ENCODE results near the gene SPATA33.

Gene SPATA33

DNA sequence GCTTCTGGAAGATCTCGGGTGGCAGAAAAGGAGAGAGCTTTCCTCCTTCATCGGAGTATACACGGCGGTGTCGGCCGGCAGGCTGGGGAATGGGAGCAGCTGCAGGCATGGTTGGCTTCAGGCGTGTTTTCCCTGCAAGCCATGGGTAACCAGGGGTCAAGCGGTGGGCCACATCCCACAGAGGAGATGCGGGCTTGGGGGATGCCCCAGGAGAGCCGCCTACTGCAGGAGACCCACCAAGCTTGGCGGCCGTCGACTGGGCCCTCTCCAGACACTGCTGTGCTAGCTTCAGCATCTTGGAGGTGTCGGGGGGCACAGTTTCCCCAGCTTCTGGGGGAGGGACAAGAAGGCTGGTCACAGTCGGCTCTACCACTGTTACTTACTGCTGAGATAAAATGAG is 58.9 kb downstream of the SPATA33 start:
- no peaks in the 10 kb centered on the region for H3K27me3 ChIP-seq (ENCODE audit: insufficient read depth, low read length, poor library complexity)
- no peak overlapping the region for H3K9ac ChIP-seq (ENCODE audit: low read depth, low read length)
- no peak overlapping the region for H3K4me2 ChIP-seq (ENCODE audit: insufficient read depth, low read length)
- no peak overlapping the region for H2AFZ ChIP-seq (ENCODE audit: low read depth, low read length)
- no peak overlapping the region for H3K27ac ChIP-seq (ENCODE audit: low read length)
- no peaks in the 10 kb centered on the region for H3K9me3 ChIP-seq (ENCODE audit: insufficient read depth, low read length, severe bottlenecking)
- H3K4me3 ChIP-seq (ENCODE audit: low read depth in 1 of 2, low read length in 2 of 2), result no peak overlapping the region
- H3K4me1 ChIP-seq (ENCODE audit: insufficient read depth, low read length), result peaks cover 22% of the 10 kb centered on the region
- H3K79me2 ChIP-seq (ENCODE audit: insufficient read depth, low read length), result peaks cover under 1% of the 10 kb centered on the region; the same call in 1 of the 2 replicates
- DNase-seq (no peak), ATAC-seq (ENCODE audit: insufficient read depth, low read depth) (no peak)
- no peaks in the 10 kb centered on the region; the same call in 1 of the 2 replicates for H3K36me3 ChIP-seq (ENCODE audit: insufficient read depth, low read length)
- no peaks in the 10 kb centered on the region; the same call in 1 of the 2 replicates for H4K20me1 ChIP-seq (ENCODE audit: insufficient read depth, low read length)
- TF ChIP-seq, protein P1, sequence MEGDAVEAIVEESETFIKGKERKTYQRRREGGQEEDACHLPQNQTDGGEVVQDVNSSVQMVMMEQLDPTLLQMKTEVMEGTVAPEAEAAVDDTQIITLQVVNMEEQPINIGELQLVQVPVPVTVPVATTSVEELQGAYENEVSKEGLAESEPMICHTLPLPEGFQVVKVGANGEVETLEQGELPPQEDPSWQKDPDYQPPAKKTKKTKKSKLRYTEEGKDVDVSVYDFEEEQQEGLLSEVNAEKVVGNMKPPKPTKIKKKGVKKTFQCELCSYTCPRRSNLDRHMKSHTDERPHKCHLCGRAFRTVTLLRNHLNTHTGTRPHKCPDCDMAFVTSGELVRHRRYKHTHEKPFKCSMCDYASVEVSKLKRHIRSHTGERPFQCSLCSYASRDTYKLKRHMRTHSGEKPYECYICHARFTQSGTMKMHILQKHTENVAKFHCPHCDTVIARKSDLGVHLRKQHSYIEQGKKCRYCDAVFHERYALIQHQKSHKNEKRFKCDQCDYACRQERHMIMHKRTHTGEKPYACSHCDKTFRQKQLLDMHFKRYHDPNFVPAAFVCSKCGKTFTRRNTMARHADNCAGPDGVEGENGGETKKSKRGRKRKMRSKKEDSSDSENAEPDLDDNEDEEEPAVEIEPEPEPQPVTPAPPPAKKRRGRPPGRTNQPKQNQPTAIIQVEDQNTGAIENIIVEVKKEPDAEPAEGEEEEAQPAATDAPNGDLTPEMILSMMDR (IDR thresholded peaks at IDR 0.05; ENCODE audit: borderline replicate concordance, extremely low read depth, low read length, poor library complexity, severe bottlenecking), result no peak
- no peak for TF ChIP-seq EZH2 (IDR thresholded peaks at IDR 0.05; ENCODE audit: borderline replicate concordance, low read depth, low read length, severe bottlenecking)

DNA sequence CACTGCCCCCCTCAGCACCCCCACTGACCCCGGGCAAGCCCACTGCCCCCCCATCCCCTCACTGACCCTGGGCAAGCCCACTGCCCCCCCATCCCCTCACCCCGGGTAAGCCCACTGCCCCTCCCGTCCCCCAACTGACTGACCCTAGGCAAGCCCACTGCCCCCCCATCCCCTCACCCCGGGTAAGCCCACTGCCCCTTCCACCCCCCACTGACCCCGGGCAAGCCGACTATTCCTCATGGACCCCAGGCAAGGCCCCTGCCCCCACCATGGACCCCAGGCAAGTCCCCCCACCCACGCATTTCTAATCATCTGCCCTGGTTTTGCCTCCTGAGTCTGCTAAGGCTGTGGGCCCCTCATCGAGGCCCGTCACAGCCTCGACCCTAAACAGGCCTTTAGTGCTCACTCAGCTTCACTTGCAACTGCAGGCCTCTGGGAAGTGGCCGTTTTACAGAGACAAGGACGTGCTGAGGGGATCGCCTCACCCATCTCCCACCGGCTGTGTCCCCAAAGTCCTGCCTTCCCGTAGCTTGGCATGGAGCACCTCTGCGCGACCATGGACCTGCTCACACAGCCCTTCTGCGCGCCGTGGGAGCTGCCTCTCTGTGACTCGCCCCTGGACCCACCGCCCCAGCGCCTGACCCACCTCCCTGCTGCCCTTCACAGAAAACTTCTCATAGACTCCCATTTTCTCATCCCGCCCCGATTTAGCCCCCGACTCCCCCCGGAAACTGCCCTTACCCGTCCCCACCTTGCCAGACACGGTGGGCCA is 59.5 kb downstream of the SPATA33 start:
- Histone ChIP-seq H3K27me3 (ENCODE audit: insufficient read depth, low read length, poor library complexity) (no peaks in the 10 kb centered on the region), H3K27ac (ENCODE audit: low read length) (no peak overlapping the region; the same call in 1 of the 2 replicates), H3K4me3 (ENCODE audit: low read depth in 1 of 2, low read length in 2 of 2) (no peak overlapping the region), H3K9me3 (ENCODE audit: insufficient read depth, low read length, severe bottlenecking) (no peaks in the 10 kb centered on the region), H4K20me1 (ENCODE audit: insufficient read depth, low read length) (peaks cover under 1% of the 10 kb centered on the region), H3K36me3 (ENCODE audit: insufficient read depth, low read length) (no peaks in the 10 kb centered on the region; the same call in 1 of the 2 replicates), H2AFZ (ENCODE audit: low read depth, low read length) (no peak overlapping the region), H3K4me2 (ENCODE audit: insufficient read depth, low read length) (no peak overlapping the region), H3K79me2 (ENCODE audit: insufficient read depth, low read length) (peaks cover 5% of the 10 kb centered on the region), H3K9ac (ENCODE audit: low read depth, low read length) (no peak overlapping the region), H3K4me1 (ENCODE audit: insufficient read depth, low read length) (peaks cover 18% of the 10 kb centered on the region)
- ATAC-seq (ENCODE audit: insufficient read depth, low read depth) (no peak), DNase-seq (no peak)
- TF ChIP-seq EZH2 (IDR thresholded peaks at IDR 0.05; ENCODE audit: borderline replicate concordance, low read depth, low read length, severe bottlenecking), result no peak
- TF ChIP-seq, protein P1 (IDR thresholded peaks at IDR 0.05; ENCODE audit: borderline replicate concordance, extremely low read depth, low read length, poor library complexity, severe bottlenecking), result no peak

DNA sequence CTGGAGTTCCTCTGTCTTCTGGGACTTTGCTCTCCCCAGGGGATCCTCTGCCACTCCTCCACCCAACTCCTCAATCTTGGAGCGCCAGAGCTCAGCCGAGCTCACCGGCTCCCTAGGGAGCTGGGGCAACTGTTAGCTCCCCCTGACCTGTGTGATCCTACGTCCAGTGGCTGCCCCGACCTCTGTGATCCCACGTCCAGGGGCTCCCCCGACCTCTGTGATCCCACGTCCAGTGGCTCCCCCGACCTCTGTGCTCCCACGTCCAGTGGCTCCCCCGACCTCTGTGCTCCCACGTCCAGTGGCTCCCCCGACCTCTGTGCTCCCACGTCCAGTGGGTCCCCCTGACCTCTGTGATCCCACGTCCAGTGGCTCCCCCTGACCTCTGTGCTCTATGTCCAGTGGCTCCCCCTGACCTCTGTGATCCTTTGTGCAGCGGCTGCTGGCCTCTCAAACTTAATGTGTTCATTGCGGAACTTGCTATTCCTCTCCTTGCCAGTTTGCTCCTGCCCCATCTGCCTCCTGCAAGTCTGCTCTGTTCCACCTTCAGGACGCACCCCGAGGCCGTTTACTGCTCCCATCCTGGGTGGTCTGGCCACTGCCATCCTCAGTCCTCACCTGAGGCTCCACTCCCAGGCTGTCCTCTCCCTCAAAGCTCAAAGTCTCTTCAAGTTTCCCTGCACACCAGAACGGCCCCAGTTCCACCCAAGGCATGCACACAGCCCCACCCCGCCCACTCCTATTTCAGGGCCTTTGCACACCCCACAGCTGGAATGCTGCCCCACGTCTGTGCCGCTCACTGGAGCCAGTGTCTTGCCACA is 60.3 kb downstream of the SPATA33 start:
- Histone ChIP-seq H3K9me3 (ENCODE audit: insufficient read depth, low read length, severe bottlenecking) (no peaks in the 10 kb centered on the region), H3K4me2 (ENCODE audit: insufficient read depth, low read length) (no peak overlapping the region), H3K36me3 (ENCODE audit: insufficient read depth, low read length) (peaks cover 7% of the 10 kb centered on the region), H3K79me2 (ENCODE audit: insufficient read depth, low read length) (peaks cover 13% of the 10 kb centered on the region), H4K20me1 (ENCODE audit: insufficient read depth, low read length) (peaks cover 8% of the 10 kb centered on the region), H3K27me3 (ENCODE audit: insufficient read depth, low read length, poor library complexity) (no peaks in the 10 kb centered on the region), H3K4me1 (ENCODE audit: insufficient read depth, low read length) (peaks cover 18% of the 10 kb centered on the region), H3K27ac (ENCODE audit: low read length) (no peak overlapping the region), H3K9ac (ENCODE audit: low read depth, low read length) (no peak overlapping the region), H3K4me3 (ENCODE audit: low read depth in 1 of 2, low read length in 2 of 2) (no peak overlapping the region), H2AFZ (ENCODE audit: low read depth, low read length) (no peak overlapping the region)
- DNase-seq, result no peak
- no peak for ATAC-seq (ENCODE audit: insufficient read depth, low read depth)
- TF ChIP-seq, protein P1 (IDR thresholded peaks at IDR 0.05; ENCODE audit: borderline replicate concordance, extremely low read depth, low read length, poor library complexity, severe bottlenecking), result no peak
- no peak for TF ChIP-seq EZH2 (IDR thresholded peaks at IDR 0.05; ENCODE audit: borderline replicate concordance, low read depth, low read length, severe bottlenecking)

All from DND-41 (cell line).